ENCODE data around the gene TRPM1. TPM values are rescaled to one million over a fixed set of nuclear protein-coding genes. Genes with fewer than 3 reads are reported as not detected.
"Not testable (repeated sequence)": the region's sequence is repeated elsewhere in the genome, so short reads cannot be mapped to it uniquely, and the experiment has no call there.

The TRPM1 gene
- total RNA-seq, 4 donors from 2014 or later, result not detected

GRCh38 chr15:31091481-31091880, 10.0 kb downstream of the TRPM1 start:
- no peak for TF ChIP-seq CTCF (IDR thresholded peaks at IDR 0.05)
- no peak for TF ChIP-seq POLR2A (IDR thresholded peaks at IDR 0.05)
- no peak for TF ChIP-seq POLR2AphosphoS5 (IDR thresholded peaks at IDR 0.05)
- TF ChIP-seq EP300 (IDR thresholded peaks at IDR 0.05), result no peak
- H3K36me3 ChIP-seq, result no peaks in the 10 kb centered on the region
- no peak for ATAC-seq
- H3K4me1 ChIP-seq, result no peaks in the 10 kb centered on the region
- no peaks in the 10 kb centered on the region for H3K9me3 ChIP-seq
- H3K4me3 ChIP-seq, result no peak overlapping the region
- peaks cover 4% of the 10 kb centered on the region for H3K27me3 ChIP-seq
- H3K27ac ChIP-seq, result no peak overlapping the region
- 83 to 100% methylated on average over 2 to 6 of the region's 6 CpGs for WGBS, 2 donors (ENCODE audit: low coverage in 1 of 2)

- TF ChIP-seq POLR2AphosphoS5 (IDR thresholded peaks at IDR 0.05), result no peak
- no peak for TF ChIP-seq CTCF (IDR thresholded peaks at IDR 0.05)
- TF ChIP-seq EP300 (IDR thresholded peaks at IDR 0.05), result no peak
- no peak for TF ChIP-seq POLR2A (IDR thresholded peaks at IDR 0.05)
These were observed 10.8 kb downstream of the TRPM1 start for GRCh38 chr15:31090766-31091165.

GRCh38 chr15:31089368-31090047, 12.0 kb downstream of the TRPM1 start:
- no peak for ATAC-seq

More at GRCh38 chr15:31090766-31091165, 10.8 kb downstream of the TRPM1 start:
- Histone ChIP-seq H3K4me1 (no peaks in the 10 kb centered on the region), H3K4me3 (no peak overlapping the region), H3K27me3 (no peaks in the 10 kb centered on the region), H3K36me3 (no peaks in the 10 kb centered on the region), H3K9me3 (no peaks in the 10 kb centered on the region), H3K27ac (no peak overlapping the region)
- 33 to 72% methylated on average over 2 to 4 of the region's 4 CpGs for WGBS, 2 donors (ENCODE audit: low coverage in 1 of 2)
- no peak for ATAC-seq

GRCh38 chr15:31088672-31089367, 12.7 kb downstream of the TRPM1 start:
- no peak for TF ChIP-seq CTCF (IDR thresholded peaks at IDR 0.05)
- TF ChIP-seq POLR2A (IDR thresholded peaks at IDR 0.05), result no peak
- no peak for TF ChIP-seq EP300 (IDR thresholded peaks at IDR 0.05)
- TF ChIP-seq POLR2AphosphoS5 (IDR thresholded peaks at IDR 0.05), result no peak
- H3K4me3 ChIP-seq, result no peak overlapping the region
- H3K4me1 ChIP-seq, result no peaks in the 10 kb centered on the region
- no peaks in the 10 kb centered on the region for H3K9me3 ChIP-seq
- no peak overlapping the region for H3K27ac ChIP-seq
- 68 to 91% methylated on average over 5 to 11 of the region's 21 CpGs for WGBS, 2 donors (ENCODE audit: low coverage in 1 of 2)
- no peaks in the 10 kb centered on the region for H3K27me3 ChIP-seq
- ATAC-seq, result no peak
- no peaks in the 10 kb centered on the region for H3K36me3 ChIP-seq

More at GRCh38 chr15:31089368-31090047, 12.0 kb downstream of the TRPM1 start:
- Histone ChIP-seq H3K36me3 (no peaks in the 10 kb centered on the region), H3K9me3 (no peaks in the 10 kb centered on the region), H3K4me3 (no peak overlapping the region), H3K4me1 (no peaks in the 10 kb centered on the region), H3K27me3 (no peaks in the 10 kb centered on the region), H3K27ac (no peak overlapping the region)
- no peak for TF ChIP-seq CTCF (IDR thresholded peaks at IDR 0.05)
- TF ChIP-seq POLR2AphosphoS5 (IDR thresholded peaks at IDR 0.05), result no peak
- TF ChIP-seq POLR2A (IDR thresholded peaks at IDR 0.05), result no peak
- no peak for TF ChIP-seq EP300 (IDR thresholded peaks at IDR 0.05)
- WGBS, 2 donors (ENCODE audit: low coverage in 1 of 2), result 61 to 67% methylated on average over 1 to 12 of the region's 18 CpGs

GRCh38 chr15:31088041-31088440, 13.5 kb downstream of the TRPM1 start:
- not testable (repeated sequence) for H3K36me3 ChIP-seq, H3K4me1 ChIP-seq, H3K9me3 ChIP-seq, ATAC-seq, H3K4me3 ChIP-seq, H3K27ac ChIP-seq, H3K27me3 ChIP-seq
- 80 to 83% methylated on average over 7 to 8 of the region's 8 CpGs for WGBS, 2 donors (ENCODE audit: low coverage in 1 of 2)

Measured in gastroesophageal sphincter (tissue), 4 donors.